Right cardiac atrium (tissue), 5 donors: Measurements from ENCODE around the gene RNF224. TPM values are rescaled to one million over a fixed set of nuclear protein-coding genes. Genes with fewer than 3 reads are reported as not detected.

Experiments used
- ATAC-seq, 2 donors: fragments of 200-7000 bp; cut with Tn5 transposase; one replicate each; pipeline versions ENCODE4 v1.8.0 to v1.9.1; 2020; ENCODE audit warnings: moderate library complexity in 2 of 2, mild to moderate bottlenecking in 1 of 2
- DNase-seq, 3 donors: peaks; one replicate each; pipeline ENCODE4 v3.0.0-alpha.2; 2020
- H3K27ac ChIP-seq: one replicate; pipeline ENCODE4 v1.5.1; 2013; ENCODE audit warnings: mild to moderate bottlenecking, low read length, control low read depth, moderate library complexity
- H3K27me3 ChIP-seq: one replicate; pipeline ENCODE4 v1.6.1; 2013; ENCODE audit not compliant: control insufficient read depth, insufficient read depth
- H3K4me1 ChIP-seq: one replicate; pipeline ENCODE4 v1.6.1; 2013; ENCODE audit warnings: low read length; ENCODE audit not compliant: control insufficient read depth, insufficient read depth
- H3K4me3 ChIP-seq: one replicate; pipeline ENCODE4 v1.5.1; 2013; ENCODE audit warnings: low read length, control low read depth
- H3K9me3 ChIP-seq: one replicate; pipeline ENCODE4 v1.6.1; 2013; ENCODE audit warnings: low read length; ENCODE audit not compliant: control insufficient read depth
- WGBS: extraction: QIAGEN DNeasy Blood & Tissue Kit; methylation state at CpG from one replicate; pipeline ENCODE4 v1.1.7; 2013; 5-methylcytosine and 5-hydroxymethylcytosine counted together
- intact Hi-C, 4 donors: fragments of 100-400 bp; cut with DNase I; formaldehyde crosslinking; loops; one replicate each; pipeline versions ENCODE4 v1.11.0 to v1.14.0; 2022 to 2023
- long read RNA-seq, 4 donors: library from polyadenylated mRNA; unstranded; transcript quantifications; one replicate each; pipeline ENCODE4 v2.0.0, GENCODE V29; 2020 to 2021
- polyA plus RNA-seq: library from polyadenylated mRNA; stranded (reverse); fragments of 200-250 nt; gene quantifications from one replicate; pipeline ENCODE4 v1.2.3, GENCODE V29; 2013
- total RNA-seq, 4 donors: library from RNA; stranded (reverse); fragmentation: NEBNext Ultra II Directional; extraction: Animal tissue kit (Norgen Biotek cat#: 25700); gene quantifications; one replicate each; pipeline ENCODE4 v1.2.1, GENCODE V29; 2021
- donor health status: healthy with polysubstance abuse.
- donor health status: DM: no; HTN: yes; CAD: no.
- donor health status: DM: no; HTN: no; CAD: no.
- donor health status: DM: no; HTN: yes; CAD: no; lungs with severe emphysema.
- donor health status: DM: yes; HTN: yes; CAD: no.

RNF224 gene
- total RNA-seq (not detected), polyA plus RNA-seq (0.09 TPM)
- long read RNA-seq, donor 1, result 0 reads
- long read RNA-seq, donor 2, result 0 reads
- long read RNA-seq, donor 3, result 0 reads
- long read RNA-seq, donor 4, result 0 reads

DNA sequence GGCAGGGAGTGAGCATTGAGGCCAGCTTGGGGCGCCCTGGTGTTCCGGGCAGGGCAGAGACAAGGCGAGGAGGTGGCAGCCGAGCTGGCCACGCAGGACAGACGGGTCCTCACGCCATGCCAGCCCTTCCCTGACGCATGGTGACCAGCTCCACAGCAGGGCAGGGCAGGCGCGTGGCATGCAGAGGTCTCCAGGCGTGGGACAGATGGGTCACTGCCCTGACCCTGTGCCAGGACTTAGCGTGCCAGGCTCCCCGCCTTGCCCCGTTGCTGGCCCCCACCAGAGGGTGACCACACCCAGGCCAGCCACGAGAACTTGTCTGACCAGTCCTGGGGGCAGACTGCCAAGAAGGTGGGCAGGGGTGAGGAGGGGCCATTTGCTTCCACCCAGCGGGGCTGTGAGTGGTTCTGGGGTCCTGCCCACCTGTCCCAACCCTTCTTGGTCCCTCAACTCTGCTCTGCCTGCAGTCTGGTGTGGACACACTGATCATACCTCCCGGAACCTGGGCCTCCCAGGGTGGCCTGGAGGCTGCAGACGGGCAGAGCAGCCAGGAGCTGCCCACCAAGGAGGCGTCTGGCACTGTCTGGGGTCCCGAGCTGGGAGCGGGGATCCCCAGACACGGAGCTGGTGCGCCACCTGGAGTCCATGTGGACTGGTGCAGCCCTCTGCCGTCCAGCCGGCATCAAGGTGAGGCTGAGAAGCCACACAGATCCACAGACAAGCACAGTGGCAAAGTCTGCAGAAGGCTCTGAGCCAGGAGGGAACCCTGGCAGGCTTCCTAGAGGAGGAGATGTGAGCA is at the start of gene RNF224:
TSS of gene RNF224 (plus strand) at position 449 of the 799 bp plus-strand sequence. CDS start 834 bp downstream, outside the sequence.
- Histone ChIP-seq H3K27me3 (no peaks in the 10 kb centered on the region), H3K4me3 (no peak within 1 kb of the TSS), H3K9me3 (no peaks in the 10 kb centered on the region), H3K27ac (no peak within 1 kb of the TSS), H3K4me1 (peaks cover 5% of the 10 kb centered on the region)
- ATAC-seq, result peak; percentile 8 to 28
- DNase-seq, result peak; percentile 77 to 89 (median 89)
- intact Hi-C loops, result loop anchor here in 3 of 4 donors (5.0 kb wide), 1 partner anchor 105 kb away; no protein-coding TSS in a partner anchor
- 36% methylated on average over 25 of the region's 25 CpGs for WGBS

GRCh38 chr9:137178201-137178938 is 48.9 kb upstream of the RNF224 start:
- 76% methylated on average over 23 of the region's 23 CpGs for WGBS
- Histone ChIP-seq H3K27ac (no peak overlapping the region), H3K9me3 (no peaks in the 10 kb centered on the region), H3K4me3 (no peak overlapping the region), H3K4me1 (no peaks in the 10 kb centered on the region), H3K27me3 (no peaks in the 10 kb centered on the region)
- intact Hi-C loops, result no loop called here
- ATAC-seq, result no peak
- DNase-seq, result no peak

DNA sequence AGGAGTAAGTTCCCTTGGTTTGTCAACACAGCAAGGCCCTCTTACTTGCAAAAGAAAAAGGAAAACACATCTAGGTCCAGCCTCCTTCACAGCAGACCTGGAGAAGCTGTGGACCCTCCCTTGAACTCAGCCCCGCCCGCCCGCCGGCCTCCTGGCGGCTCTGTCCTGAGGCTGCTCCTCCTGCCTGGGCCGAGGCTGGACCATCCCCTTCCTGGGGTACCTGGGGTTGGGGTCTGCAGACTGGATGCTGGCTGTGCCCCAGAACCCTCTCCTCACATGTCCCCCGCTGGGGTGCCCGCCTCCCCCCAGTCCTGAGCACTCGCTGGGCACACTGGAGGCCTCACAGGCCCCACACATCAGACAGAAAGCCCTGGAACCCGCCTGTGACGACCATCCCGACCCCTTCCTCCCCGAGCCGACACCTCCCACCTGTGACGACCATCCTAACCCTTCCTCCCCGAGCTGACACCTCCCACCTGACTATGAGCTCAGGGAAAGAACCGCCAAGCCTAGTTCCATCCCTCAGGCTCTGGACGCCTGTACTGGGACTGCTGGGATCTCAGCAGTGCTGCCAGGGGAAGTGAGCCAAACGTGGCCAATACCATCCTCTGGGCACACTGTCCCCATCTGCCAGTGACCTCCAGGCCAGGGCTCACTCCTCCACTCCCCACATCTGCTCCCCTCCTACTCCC is 48.2 kb upstream of the RNF224 start:
- Histone ChIP-seq H3K9me3 (no peaks in the 10 kb centered on the region), H3K4me1 (no peaks in the 10 kb centered on the region), H3K27me3 (no peaks in the 10 kb centered on the region), H3K4me3 (no peak overlapping the region), H3K27ac (no peak overlapping the region)
- intact Hi-C loops, result no loop called here
- 90% methylated on average over 19 of the region's 19 CpGs for WGBS
- no peak for DNase-seq
- ATAC-seq, result no peak

DNA sequence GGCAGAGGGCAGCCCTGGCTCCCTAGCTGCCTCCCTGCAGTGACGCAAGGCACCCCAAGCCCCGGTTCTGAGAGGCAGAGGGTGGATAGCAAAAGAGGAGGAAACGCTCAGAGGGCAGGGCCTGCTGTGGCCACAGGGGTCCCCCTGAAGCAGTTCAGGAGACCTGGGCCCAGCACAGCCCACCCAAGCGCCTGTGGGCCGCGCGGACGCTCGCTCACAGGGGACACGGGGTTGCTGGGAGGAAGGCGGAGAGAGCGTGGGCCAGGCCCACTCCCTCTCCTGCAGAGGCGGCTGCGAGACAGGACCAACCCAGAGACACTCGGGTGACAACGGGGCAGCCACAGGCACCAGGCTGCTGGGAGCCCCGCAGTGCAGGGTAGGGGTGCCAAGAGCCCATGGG is 47.5 kb upstream of the RNF224 start:
- Histone ChIP-seq H3K27me3 (no peaks in the 10 kb centered on the region), H3K4me3 (no peak overlapping the region), H3K4me1 (no peaks in the 10 kb centered on the region), H3K27ac (no peak overlapping the region), H3K9me3 (no peaks in the 10 kb centered on the region)
- no peak for DNase-seq
- ATAC-seq, result no peak
- intact Hi-C loops, result no loop called here
- WGBS, result 91% methylated on average over 17 of the region's 17 CpGs

GRCh38 chr9:137180491-137180890 is 46.8 kb upstream of the RNF224 start:
- Histone ChIP-seq H3K4me3 (no peak overlapping the region), H3K4me1 (no peaks in the 10 kb centered on the region), H3K9me3 (no peaks in the 10 kb centered on the region), H3K27me3 (no peaks in the 10 kb centered on the region), H3K27ac (no peak overlapping the region)
- WGBS, result 94% methylated on average over 20 of the region's 20 CpGs
- ATAC-seq (no peak), DNase-seq (no peak)
- intact Hi-C loops, result no loop called here

DNA sequence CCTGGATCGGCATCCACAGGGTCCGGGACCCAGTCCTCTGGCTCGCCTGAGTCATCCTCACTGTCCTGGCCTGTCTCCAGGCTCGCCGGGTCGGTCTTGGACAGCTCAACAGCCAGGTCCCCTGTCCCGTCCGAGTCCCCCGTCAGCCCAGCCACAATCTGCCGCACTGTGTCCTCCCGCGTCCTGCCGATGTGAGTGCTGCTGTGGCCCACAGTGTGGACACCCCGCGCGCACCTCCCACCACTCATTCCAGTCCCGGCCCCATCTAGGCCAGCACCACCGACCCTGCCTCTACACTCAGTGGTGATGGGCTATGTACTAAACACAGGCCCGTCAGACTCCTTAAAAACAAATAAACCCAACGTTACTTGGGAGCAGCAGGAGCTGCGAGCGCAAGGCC is 45.6 kb upstream of the RNF224 start:
- Histone ChIP-seq H3K9me3 (no peaks in the 10 kb centered on the region), H3K4me3 (no peak overlapping the region), H3K4me1 (peaks cover 2% of the 10 kb centered on the region), H3K27ac (no peak overlapping the region), H3K27me3 (no peaks in the 10 kb centered on the region)
- 92% methylated on average over 22 of the region's 22 CpGs for WGBS
- DNase-seq (no peak), ATAC-seq (no peak)
- intact Hi-C loops, result no loop called here

- DNase-seq (no peak), ATAC-seq (no peak)
- Histone ChIP-seq H3K27ac (no peak overlapping the region), H3K27me3 (no peaks in the 10 kb centered on the region), H3K4me1 (peaks cover 9% of the 10 kb centered on the region), H3K9me3 (no peaks in the 10 kb centered on the region), H3K4me3 (no peak overlapping the region)
- 88% methylated on average over 17 of the region's 17 CpGs for WGBS
- intact Hi-C loops, result no loop called here
Observed at GRCh38 chr9:137182836-137183235, 44.5 kb upstream of the RNF224 start.

- Histone ChIP-seq H3K4me3 (no peak overlapping the region), H3K27me3 (no peaks in the 10 kb centered on the region), H3K9me3 (no peaks in the 10 kb centered on the region), H3K4me1 (peaks cover 9% of the 10 kb centered on the region), H3K27ac (no peak overlapping the region)
- DNase-seq, result no peak
- no peak for ATAC-seq
- WGBS, result 93% methylated on average over 27 of the region's 27 CpGs
- intact Hi-C loops, result no loop called here
Observed at GRCh38 chr9:137183980-137184595, 43.2 kb upstream of the RNF224 start.

DNA sequence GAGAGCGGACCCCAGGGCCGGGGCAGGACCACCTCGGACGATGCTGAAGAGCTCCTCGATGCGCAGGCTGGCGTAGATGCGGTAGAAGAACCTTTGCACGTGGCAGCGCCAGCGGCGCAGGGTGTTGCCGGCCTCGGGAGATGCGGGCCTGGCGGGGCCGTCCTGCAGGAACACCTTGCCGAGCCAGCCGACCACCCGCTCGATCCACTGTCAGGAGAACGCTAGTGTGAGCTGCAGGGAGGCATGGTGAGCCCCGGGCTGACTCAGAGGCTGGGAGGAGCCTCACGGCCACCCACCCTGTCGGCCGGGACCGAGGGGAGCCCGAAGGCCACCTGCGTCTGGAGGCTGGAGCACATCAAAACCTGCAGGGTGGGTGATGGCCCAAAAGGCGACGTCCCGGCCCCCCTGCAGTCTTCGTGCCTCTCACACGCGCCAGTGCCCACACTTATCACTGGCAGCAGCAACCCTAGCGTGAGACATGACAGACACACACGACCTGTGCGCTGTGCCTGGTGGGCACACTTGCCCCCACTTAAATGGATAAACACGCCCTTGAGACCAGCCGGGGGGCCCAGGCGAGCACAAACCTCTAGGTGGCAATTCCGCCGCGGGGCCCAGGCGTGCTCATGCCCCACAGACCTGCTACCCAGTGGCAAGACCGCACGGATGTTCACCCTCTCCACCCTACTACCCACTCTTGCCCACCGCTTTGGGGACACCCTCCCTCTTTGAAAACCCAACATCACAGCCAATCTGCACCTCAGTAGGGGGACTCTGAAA is 42.2 kb upstream of the RNF224 start:
- H3K9me3 ChIP-seq, result no peaks in the 10 kb centered on the region
- H3K4me3 ChIP-seq, result no peak overlapping the region
- intact Hi-C loops, result no loop called here
- peaks cover 12% of the 10 kb centered on the region for H3K4me1 ChIP-seq
- H3K27ac ChIP-seq, result no peak overlapping the region
- DNase-seq (no peak), ATAC-seq (no peak)
- 93% methylated on average over 48 of the region's 48 CpGs for WGBS
- H3K27me3 ChIP-seq, result no peaks in the 10 kb centered on the region

DNA sequence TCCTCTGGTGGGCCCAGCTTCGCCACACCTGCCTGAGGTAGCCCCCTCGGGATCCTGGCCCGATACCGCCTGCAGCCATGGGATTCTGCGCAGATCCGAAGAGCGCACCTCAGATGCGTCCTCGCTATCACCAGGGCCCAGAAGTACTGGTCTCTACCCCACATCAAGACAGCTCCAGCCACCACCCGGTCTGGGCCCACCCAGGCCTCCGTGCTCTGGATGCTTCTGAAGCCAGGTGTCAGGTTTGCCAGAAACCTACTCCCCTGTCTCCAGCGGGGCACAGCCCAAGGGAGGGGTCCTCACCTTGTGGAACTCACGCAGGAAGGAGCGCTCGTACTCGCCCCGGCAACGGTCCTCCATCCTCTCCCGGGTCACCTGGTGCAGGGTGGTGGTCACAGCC is 41.4 kb upstream of the RNF224 start:
- WGBS, result 92% methylated on average over 19 of the region's 19 CpGs
- no peak overlapping the region for H3K27ac ChIP-seq
- H3K4me3 ChIP-seq, result no peak overlapping the region
- intact Hi-C loops, result no loop called here
- no peak for ATAC-seq
- no peaks in the 10 kb centered on the region for H3K27me3 ChIP-seq
- H3K9me3 ChIP-seq, result no peaks in the 10 kb centered on the region
- DNase-seq, result no peak
- H3K4me1 ChIP-seq, result peaks cover 12% of the 10 kb centered on the region
